Stimulated activated CD4-positive, alpha-beta T cell treated with anti-CD3 and anti-CD28 coated beads, Interleukin-2, amount 100 ng/mL, for 24 hours (primary cell): ENCODE data around the gene SLC27A4.
A peak's percentile ranks its signal among the peaks of the same experiment; 100 is the strongest.
"Not testable (repeated sequence)": the region's sequence is repeated elsewhere in the genome, so short reads cannot be mapped to it uniquely, and the experiment has no call there.

Source experiments
- DNase-seq, 2 donors: peaks; one replicate each; pipeline ENCODE4 v3.0.0-alpha.2; 2020

The SLC27A4 gene

DNA sequence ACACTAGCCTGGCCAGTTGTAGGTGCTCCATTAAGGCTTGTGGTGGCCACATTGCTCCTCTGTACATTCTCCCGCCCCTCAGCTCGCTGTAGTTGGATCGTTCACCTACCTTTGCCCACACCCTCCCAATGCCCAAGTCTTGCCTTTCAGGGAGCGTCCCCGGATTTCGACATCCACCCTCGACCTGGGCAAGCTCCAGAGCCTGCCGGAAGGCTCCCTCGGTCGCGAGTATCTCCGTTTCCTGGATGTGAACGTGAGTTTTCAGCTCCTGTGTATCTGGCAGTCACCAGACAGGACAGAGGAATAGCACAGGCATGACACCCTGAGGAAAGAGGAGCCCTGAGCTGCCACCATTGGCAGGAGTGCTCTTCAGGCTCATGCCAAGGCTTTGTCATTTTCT is 14.7 kb upstream of the SLC27A4 start:
- DNase-seq = no peak

DNA sequence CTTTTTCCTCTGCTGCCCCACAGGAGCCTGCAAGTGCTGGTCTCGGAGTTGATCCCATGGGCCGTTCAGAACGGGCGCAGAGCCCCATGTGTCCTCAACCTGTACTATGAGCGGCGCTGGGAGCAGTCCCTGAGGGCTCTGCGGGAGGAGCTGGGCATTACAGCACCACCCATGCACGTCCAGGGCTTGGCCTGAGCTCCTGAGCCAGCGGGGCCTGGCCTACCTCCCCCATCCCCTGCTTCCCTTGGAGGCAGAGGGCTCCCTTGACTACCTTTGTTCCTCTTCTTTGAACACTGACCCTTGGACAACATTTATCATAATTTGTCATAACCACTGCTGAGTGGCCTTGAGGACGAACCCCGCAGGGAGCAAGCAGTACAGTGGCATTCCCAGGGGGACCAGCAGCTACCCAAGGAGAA is 6.9 kb upstream of the SLC27A4 start:
- DNase-seq = no peak

DNA sequence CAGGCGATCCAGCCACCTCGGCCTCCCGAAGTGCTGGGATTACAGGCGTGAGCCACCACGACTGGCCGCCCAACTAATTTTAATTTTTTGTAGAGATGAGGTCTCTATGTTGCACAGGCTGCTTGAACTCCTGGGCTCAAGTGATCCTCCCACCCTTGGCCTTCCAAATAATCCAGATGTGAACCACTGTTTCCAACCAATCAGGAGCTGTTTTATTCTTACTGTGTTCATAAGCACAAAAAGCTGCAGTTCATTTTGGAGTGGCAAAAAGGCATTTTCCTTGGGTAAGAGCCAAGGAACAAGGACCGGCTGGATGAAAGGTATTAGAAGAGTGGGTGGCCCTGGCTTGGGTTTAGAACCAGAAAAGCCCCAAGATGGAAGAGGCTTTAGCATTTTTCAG is 5.2 kb upstream of the SLC27A4 start:
- no peak for DNase-seq

DNA sequence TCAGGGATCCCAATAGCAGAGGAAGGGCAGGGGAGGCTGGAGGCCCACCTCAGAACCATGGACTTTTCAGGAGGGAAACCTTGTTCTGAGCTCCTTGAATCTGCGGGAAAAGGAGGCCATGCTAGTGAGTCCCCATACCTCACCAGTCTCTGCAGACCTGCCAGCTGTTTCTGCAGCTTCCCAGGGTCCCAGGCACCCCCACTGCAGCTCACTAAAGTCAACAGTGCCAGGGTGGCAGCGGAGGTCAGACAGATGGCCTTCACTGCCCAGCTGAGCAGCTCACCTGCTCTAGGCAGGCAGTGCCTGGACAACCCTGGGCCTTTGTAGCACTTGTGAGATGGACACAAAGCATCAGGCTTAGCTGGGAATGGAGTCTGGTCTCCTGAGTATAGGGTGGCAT is 4.4 kb upstream of the SLC27A4 start:
- no peak for DNase-seq

DNA sequence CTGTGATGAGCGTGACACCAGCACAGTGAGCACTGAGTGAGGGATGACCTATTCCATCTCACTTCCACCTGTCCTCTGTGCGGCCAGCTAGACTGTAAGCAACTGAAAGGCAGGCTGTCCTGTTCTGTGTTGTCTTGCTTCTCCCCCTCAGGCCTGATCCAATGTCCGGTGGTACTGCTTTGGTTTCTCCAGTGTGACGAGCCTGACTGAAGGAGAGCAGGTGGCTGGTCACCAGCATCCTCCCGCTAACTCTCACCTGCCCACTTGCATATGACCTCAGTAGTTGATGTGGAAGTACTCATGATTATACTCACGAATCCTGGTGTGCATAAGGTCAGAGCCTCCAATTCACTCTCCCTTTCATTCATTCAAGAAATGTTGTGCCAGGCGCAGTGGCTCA is 2.4 kb upstream of the SLC27A4 start:
- DNase-seq = no peak

DNA sequence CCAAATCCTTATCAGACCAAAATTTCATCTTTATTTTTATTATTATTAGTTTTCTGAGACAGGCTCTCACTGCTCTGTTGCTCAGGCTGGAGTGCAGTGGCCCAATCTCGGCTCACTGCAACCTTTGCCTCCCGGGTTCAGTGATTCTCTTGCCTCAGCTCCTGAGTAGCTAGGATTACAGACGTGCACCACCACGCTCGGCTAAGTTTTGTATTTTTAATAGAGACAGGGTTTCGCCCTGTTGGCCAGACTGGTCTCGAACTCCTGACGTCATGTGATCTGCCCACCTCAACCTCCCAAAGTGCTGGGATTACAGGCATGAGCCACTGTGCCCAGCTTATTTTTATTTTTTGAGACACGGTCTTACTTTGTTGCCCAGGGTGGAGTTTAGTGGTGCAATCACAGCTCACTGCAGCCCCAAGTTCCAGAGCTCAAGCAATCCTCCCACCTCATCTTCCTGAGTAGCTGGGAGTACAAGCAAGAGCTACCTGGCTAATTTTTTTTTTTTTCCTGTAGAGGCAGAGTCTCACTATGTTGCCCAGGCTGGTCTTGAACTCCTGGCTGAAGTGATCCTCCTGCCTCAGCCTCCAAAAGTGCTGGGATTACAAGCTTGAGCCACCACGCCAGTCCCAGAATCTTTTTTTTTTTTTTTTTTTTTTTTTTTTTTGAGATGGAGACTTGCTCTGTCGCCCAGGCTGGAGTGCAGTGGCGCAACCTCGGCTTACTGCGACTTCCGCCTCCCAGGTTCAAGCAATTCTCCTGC is 1.3 kb upstream of the SLC27A4 start:
- DNase-seq = not testable (repeated sequence)

DNA sequence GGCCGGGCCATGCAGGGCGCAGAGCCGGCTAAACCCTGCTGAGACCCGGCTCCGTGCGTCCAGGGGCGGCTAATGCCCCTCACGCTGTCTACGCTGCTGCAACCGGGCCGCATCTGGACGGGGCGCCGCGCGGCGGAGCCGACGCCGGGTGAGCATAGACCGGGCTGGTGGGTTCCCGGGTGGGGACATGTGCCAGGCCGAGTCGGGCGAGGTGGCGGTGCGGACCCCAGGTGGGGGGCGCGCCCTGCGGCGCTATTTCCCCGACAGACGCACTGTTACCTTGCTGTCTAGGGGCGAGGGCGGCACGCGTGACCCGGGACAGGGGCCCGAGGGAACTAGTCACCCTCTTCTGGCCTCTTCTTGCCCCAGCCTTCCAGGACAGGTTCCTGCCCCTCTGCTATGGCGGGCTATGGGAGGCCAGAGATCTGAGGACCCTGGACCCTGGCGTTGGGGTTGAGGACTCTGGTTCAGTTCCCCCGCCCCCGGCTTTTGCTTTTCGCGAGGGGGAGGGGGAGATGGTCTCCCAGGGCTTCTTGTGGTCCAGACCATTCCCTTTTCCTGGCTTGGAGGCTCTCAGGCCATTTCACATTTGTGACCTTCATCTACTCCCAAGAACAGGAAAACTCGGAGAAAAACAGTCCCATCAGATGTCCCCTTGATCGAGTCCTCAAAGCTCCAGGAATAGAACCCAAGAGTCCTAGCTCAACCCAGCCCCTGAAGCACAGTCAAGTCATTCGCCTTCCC is 536 bp downstream of the SLC27A4 start:
- DNase-seq = peak in 1 of 2 donors; percentile 41

DNA sequence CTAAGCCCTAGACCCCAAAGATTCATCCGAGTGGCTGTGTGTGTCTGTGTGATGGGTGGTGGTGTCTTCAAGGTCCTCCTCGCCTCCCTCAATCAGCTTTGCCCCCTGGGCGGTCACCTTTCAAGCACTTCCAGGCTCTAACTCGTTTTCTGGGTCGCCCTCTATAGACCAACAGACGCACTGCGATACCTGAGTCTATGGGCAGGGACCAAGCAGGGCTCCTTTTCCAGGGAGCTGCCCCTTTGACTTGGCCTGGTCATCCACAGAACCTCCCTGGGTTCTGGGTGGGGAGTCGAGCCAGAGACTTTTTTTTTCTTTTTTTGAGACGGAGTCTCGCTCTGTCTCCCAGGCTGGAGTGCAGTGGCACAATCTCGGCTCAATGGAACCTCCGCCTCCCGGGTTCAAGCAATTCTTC is 1.1 kb downstream of the SLC27A4 start:
- peak; percentile 73 for DNase-seq

DNA sequence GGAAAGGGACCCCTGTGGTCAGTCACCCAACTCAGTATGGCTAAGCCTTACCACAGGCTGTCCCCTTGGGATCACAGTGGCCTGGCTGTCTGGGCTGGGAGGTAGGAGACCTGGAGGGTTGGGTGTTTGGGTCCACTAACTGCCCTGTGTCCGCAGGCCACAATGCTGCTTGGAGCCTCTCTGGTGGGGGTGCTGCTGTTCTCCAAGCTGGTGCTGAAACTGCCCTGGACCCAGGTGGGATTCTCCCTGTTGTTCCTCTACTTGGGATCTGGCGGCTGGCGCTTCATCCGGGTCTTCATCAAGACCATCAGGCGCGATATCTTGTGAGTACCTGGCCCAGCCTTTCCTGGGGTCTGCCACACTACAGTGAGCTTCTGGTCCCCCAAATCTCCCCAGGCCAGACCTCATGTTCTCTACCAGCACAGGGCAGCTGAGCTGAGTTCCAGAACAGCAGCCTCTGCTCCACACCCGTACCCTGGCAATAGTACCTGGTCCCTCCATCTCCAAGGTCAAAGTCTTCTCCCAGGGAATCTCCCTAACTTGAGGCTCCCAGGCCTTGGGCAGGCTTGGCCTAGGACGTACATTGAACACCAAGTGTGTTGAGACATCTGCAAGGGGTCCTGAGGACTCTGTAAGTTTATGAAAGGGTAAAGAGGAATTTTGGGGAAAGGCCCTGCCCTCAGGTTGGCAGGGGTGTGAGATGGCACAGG is 2.8 kb downstream of the SLC27A4 start:
- DNase-seq = no peak

DNA sequence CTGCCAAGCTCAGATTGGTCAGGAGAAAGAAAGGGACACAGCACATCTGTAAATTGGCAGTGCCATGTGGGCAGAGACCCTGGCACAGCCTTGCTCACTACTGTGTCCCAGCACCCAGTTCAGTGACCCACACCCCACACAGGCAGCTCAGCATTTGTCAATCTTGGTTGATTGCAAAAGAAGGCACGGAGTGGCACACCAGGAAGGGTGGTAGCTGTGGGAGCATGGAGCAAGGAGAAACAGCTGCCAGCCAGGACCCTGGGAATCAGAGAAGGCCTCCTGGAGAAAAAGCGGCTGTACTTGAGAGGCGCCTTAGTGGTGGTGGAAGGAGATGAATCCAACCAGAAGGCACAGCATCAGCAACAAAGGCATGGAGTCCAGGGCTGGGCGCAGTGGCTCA is 3.5 kb downstream of the SLC27A4 start:
- no peak for DNase-seq

DNA sequence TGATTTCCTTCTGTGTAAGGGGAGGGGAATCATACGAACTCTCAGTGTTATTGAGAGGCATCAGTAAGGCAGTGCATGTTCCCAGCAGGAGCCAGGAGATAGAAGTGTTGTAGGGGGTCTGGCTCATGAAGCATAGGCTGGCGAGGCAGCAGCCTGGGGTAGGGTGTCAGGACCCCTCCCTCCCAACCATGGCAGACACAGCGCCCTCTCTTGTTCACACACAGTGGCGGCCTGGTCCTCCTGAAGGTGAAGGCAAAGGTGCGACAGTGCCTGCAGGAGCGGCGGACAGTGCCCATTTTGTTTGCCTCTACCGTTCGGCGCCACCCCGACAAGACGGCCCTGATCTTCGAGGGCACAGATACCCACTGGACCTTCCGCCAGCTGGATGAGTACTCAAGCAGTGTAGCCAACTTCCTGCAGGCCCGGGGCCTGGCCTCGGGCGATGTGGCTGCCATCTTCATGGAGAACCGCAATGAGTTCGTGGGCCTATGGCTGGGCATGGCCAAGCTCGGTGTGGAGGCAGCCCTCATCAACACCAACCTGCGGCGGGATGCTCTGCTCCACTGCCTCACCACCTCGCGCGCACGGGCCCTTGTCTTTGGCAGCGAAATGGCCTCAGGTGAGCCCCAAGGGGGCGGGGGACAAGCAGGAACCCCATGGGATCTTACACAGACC is 4.7 kb downstream of the SLC27A4 start:
- no peak for DNase-seq

DNA sequence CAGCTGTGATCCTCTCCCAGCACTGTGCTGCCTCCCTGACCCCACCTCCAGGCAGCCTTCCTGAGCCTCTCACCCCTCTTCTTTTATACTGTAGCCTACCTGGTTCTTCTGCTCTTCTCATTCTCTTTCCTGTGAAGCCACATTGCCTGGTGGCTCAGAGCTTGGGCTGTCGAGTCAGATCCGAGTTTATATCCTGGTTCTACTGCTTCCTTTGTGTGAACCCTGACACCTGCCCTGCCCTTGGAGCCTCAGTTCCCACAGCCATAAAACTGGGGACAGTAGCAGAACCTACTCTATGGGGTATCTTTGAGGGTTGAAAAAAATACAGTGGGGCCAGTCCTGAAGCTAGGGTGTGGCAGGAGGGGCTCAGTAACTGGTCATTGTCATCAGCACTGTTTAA is 8.8 kb downstream of the SLC27A4 start:
- DNase-seq = no peak

DNA sequence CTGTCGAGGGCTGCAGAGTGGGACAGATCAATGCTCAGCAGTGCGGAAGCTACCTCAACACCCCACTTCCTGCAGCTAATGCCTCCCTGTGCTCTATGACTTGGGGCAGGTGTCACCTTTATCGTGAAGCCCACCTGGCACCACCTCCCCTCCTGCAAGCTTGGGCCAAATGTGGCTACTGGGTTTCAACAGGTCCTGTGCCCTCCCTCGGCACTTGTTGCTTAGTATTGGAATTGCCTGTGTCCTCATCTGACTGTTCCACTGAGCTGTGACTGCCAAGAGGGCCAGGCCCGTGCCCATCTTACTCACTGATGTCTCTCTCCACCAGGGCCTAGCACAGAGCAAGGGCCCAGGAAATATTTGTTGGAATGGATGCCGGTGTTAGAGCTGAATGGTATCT is 9.4 kb downstream of the SLC27A4 start:
- DNase-seq = no peak

DNA sequence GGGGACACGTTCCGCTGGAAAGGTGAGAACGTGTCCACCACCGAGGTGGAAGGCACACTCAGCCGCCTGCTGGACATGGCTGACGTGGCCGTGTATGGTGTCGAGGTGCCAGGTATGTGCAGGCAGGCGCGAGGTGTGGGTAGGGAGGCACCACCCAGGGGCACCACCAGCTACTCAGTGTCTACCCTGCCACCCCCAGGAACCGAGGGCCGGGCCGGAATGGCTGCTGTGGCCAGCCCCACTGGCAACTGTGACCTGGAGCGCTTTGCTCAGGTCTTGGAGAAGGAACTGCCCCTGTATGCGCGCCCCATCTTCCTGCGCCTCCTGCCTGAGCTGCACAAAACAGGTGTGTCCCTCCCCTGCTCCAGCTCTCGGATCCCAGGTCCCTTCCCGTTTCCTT is 15.1 kb downstream of the SLC27A4 start:
- no peak for DNase-seq

DNA sequence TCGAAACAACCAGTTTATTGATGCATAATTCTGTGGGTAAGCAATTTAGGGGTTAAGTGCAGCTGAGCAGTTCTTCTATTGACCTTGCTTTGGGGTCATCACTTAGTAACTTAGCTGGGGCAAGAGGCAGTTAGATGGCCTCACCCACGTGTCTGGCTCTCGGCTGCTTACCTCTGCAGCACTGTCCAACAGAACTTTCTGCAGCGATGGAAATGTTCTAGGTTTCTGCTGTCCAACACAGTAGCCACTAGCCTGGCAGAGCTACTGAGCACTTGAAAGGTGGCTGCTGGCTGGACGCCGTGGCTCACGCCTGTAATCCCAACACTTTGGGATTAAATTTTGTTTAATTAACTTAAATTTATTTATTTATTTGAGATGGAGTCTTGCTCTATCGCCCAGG is 17.8 kb downstream of the SLC27A4 start:
- no peak for DNase-seq

DNA sequence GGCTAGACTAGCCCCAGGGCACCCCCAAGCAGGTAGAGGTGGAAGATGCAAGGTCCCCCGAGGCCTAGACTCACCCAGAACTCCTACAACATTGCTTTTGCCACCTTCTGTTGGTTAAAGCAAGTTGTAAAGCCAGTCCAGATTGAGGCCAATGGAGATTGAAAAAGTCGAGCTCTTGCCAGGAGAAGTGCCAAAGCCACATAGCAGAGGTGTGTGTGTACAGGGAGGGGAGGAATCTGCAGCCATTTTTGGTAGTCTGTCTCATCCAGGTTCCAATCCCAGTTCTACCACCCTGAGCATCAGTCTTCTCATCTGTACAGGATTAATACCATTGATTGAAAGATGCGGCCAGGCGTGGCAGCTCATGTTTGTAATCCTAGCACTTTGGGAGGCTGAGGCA is 18.5 kb downstream of the SLC27A4 start:
- DNase-seq = no peak

DNA sequence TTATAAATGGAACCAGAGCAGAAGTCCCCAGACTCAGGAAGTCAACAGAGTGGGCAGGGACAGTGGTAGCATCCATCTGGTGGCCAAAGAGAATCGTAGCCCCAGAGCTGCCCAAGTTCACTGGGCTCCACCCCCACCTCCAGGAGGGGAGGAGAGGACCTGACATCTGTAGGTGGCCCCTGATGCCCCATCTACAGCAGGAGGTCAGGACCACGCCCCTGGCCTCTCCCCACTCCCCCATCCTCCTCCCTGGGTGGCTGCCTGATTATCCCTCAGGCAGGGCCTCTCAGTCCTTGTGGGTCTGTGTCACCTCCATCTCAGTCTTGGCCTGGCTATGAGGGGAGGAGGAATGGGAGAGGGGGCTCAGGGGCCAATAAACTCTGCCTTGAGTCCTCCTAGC is 20.5 kb downstream of the SLC27A4 start:
- no peak for DNase-seq

DNA sequence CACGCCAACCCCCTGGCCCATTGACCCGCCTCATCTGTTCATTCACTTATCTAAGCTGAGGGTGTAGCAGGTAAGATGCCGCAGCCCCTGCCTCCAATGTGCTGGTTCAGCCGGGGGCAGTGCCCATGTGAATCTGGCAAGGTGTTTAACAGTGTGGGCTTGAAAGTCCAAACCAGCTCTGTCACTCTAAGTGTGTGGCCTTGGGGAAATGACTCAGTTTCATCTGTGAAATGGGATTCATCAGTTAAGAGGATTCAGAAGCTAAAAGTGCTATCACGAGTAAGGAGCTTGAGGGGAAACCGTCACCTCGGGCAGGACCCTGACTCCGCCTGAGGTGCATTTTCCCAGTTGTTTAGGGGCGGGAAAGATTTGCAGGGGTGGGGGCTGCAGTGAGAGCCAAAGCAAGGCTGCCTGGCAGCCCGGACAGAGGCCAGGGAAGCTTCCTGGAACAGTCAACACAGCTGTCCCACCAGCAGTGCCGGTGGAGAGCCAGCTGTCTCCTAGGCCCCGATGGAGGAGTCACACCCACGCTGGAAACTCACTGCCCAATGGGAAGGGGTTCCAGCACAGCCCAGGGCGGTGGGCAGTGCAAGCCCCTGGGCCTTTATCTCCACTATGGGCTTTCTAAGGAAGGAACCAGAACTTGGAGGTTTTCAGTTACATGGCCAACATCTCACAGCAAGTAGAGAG is 21.1 kb downstream of the SLC27A4 start:
- no peak for DNase-seq

DNA sequence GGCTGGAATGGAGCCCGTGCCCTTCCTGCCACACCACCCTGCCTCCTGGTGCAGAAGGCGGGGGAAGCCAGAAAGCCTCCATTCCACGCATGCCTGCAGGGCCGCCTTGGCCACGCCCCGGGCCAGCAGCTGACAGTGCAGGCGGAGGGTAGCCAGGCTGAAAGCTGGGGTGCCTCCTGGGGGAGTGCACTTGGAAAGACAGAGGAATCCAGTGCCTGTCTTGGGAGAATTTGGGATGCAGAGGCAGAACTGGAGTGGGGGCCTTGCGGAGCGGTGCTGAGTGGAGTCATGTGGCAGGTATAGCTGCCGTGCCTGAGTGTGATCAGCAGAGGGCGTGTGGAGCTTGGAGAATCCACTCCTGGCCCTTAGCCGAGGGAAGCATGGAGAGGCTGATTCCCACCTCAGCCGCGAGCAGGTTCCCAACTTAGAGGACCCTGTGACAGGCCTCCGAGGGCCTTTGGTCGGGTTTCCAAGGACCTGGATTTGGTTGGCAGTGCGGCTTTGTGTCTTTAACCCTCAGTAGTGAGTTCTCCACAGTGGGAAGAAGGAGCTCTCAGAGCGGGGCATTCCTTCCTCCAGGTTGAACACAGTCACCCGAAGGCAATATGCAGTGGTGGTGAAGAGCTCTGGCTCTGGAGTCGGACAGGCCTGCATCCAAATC is 21.8 kb downstream of the SLC27A4 start:
- DNase-seq = peak; percentile 72 to 73

DNA sequence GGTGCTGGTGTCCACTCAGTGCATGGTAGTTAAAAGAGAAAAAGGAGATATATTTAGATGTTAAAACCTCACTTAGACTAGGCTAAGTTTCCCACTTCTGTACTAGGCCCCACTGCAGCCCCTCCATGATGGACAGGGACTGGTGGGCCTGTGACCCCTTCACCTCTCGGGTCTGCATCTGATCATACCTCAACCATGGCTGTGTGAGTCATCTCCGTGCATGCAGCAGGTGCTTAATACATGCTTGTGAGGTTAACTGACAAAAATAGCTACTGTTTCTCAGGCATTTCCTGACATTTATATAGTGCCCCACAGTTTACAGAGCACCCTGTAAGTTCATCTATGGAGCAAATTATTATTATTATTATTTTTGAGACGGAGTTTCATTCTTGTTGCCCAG is 22.4 kb downstream of the SLC27A4 start:
- DNase-seq = no peak

DNA sequence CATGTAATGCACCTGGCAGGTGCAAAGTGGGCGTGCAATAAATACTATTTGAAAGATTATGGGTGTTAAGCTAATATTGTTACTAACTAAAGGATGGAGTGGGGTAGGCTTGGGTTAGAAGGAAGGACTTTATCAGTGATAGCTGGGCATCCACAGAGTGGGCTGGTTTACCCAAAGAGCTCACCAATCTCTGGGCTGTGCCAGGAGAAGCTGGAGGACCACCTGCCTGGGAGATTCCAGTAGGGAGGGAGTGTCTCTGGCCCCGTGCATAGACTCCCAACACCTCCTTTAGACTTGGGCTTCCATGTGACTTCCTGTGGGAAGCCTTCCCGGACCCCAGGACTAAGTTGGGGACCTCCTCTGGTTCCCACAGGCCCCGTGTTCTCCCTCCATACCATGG is 25.2 kb downstream of the SLC27A4 start:
- no peak for DNase-seq

DNA sequence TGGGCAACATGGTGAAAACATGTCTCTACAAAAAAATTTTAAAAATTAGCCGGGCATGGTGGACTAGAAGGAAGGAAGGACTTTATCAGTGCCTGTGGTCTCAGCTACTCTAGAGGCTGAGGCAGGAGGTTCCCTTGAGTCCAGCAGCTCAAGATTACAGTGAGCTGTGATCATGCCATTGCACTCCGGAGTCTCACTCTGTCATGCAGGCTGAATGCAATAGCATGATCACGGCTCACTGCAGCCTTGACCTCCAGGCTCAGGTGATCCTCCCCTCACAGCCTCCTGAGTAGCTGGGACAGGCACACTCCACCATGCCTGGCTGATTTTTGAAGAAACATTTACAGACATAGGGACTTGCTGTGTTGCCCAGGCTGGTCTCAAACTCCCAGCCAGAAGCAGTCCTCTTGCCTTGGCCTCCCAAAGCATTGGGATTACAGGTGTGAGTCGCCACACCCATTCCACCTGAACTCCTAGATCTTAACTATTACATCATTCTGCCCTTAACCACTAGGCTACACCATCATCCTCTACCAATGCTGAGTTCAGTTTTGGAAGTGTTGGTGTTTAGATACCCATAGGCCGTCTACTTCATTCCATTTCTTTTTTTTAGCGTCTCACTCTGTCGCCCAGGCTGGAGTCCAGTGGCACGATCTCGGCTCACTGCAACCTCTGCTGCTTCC is 28.8 kb downstream of the SLC27A4 start:
- DNase-seq = no peak
